HCT116 (cell line): ENCODE results near the gene TCAP.

Experiments used
- CEBPB ChIP-seq: IDR thresholded peaks from 2 replicates; pipeline ENCODE4 v1.6.1; 2012; ENCODE audit warnings: low read depth
- CTCF ChIP-seq, 3 experiments: fragments of 200-600 bp in 1 of 3; sonication (generic) in 1 of 3; IDR thresholded peaks in 2 of 3; conservative IDR thresholded peaks in 1 of 3; 2 replicates each; pipeline ENCODE4 v1.5.1; 2012 to 2017; ENCODE audit warnings: low read depth in 2 of 3, low read length in 2 of 3, antibody characterized with exemption in 1 of 3, borderline replicate concordance in 1 of 3, control low read depth in 1 of 3, mild to moderate bottlenecking in 1 of 3, mixed read lengths in 1 of 3, mixed run types in 1 of 3, moderate library complexity in 1 of 3; ENCODE audit not compliant: insufficient read depth in 1 of 3
- EZH2 ChIP-seq: fragments of 200-600 bp; sonication (generic); IDR thresholded peaks from 2 replicates; pipeline ENCODE4 v1.6.1; 2017; ENCODE audit warnings: antibody characterized with exemption, mixed run types
- EZH2phosphoT487 ChIP-seq: fragments of 200-600 bp; IDR thresholded peaks from 2 replicates; pipeline ENCODE4 v1.6.1; 2018; ENCODE audit warnings: antibody characterized with exemption, borderline replicate concordance
- JUND ChIP-seq: IDR thresholded peaks from 2 replicates; pipeline ENCODE4 v1.6.1; 2012
- MAX ChIP-seq: IDR thresholded peaks from 2 replicates; pipeline ENCODE4 v1.6.1; 2012
- POLR2A ChIP-seq: IDR thresholded peaks from 2 replicates; pipeline ENCODE4 v1.7.0; 2011; ENCODE audit warnings: borderline replicate concordance; ENCODE audit not compliant: insufficient read depth, insufficient read length; ENCODE audit errors: extremely low read depth
- SP1 ChIP-seq: IDR thresholded peaks from 2 replicates; pipeline ENCODE4 v1.6.1; 2012; ENCODE audit warnings: low read depth
- SRF ChIP-seq: IDR thresholded peaks from 2 replicates; pipeline ENCODE4 v1.6.1; 2012; ENCODE audit warnings: low read depth
- ZNF274 ChIP-seq: fragments of 200-500 bp; sonication (Bioruptor generic); IDR thresholded peaks from 2 replicates; pipeline ENCODE4 v1.6.1; 2014; ENCODE audit warnings: mild to moderate bottlenecking, low read depth, low read length, inconsistent platforms

DNA sequence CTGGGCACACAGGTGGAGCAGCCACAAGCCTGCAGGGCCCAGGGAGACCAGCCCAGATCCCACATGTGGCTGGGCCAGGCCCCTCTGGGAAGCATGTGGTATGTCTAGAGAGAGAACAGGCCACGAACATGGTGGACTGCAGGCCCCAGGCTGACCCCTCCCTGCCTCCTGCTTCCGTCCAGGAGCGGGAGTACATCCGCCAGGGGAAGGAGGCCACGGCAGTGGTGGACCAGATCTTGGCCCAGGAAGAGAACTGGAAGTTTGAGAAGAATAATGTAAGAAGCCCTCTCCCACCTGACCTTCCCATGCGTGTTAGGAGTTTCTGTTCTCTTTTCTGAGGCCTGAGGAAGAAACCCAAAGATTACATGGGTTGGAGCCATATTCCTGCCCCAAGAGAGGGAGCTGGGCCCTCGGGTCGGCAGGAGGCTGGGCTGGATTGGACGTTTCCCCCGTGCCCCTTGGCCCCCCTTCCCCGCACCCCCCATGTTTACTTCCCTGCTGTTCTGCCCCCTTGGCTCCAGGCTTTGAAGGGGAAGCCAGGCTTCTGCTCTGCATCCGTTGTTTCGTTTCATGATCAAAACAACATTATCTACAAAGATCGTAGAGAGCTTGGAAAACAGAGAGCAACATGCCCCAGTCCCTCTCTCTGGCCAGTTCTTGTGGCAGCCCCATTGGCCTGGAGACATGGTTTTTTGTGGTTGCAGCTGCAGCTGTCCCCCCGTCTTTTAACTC lies 5.7 kb upstream of the TCAP start:
- TF ChIP-seq CTCF (IDR thresholded peaks at IDR 0.05 in 2 of 3, conservative IDR thresholded peaks at IDR 0.05 in 1 of 3; ENCODE audit: borderline replicate concordance in 1 of 3, insufficient read depth in 1 of 3, low read depth in 2 of 3, low read length in 2 of 3) = no peak
- no peak for TF ChIP-seq EZH2
- no peak for TF ChIP-seq EZH2phosphoT487
- no peak for TF ChIP-seq ZNF274
- TF ChIP-seq MAX = no peak
- no peak for TF ChIP-seq CEBPB
- no peak for TF ChIP-seq SRF
- TF ChIP-seq SP1 = no peak
- TF ChIP-seq JUND = no peak
- TF ChIP-seq POLR2A = no peak
